ENCODE data around the gene PCNT.
"Not testable (repeated sequence)": the region's sequence is repeated elsewhere in the genome, so short reads cannot be mapped to it uniquely, and the experiment has no call there.

The PCNT gene

GRCh38 chr21:46385846-46386733 lies 62.1 kb downstream of the PCNT start:
- DNase-seq (ENCODE audit: low spot score): no peak

GRCh38 chr21:46386734-46387088 lies 62.8 kb downstream of the PCNT start:
- DNase-seq (ENCODE audit: low spot score): no peak

GRCh38 chr21:46388206-46388880 lies 64.4 kb downstream of the PCNT start:
- no peak for DNase-seq (ENCODE audit: low spot score)

- no peak for DNase-seq (ENCODE audit: low spot score)
Observed at GRCh38 chr21:46388896-46389295, 64.9 kb downstream of the PCNT start.

- DNase-seq (ENCODE audit: low spot score): no peak
Observed at GRCh38 chr21:46390603-46391545, 66.9 kb downstream of the PCNT start.

GRCh38 chr21:46391773-46392172 lies 67.8 kb downstream of the PCNT start:
- DNase-seq (ENCODE audit: low spot score): no peak

- no peak for DNase-seq (ENCODE audit: low spot score)
Observed at GRCh38 chr21:46392921-46393320, 69.0 kb downstream of the PCNT start.

GRCh38 chr21:46393451-46393940 lies 69.5 kb downstream of the PCNT start:
- DNase-seq (ENCODE audit: low spot score): no peak

GRCh38 chr21:46393941-46394594 lies 70.1 kb downstream of the PCNT start:
- no peak for DNase-seq (ENCODE audit: low spot score)

GRCh38 chr21:46394595-46395104 lies 70.7 kb downstream of the PCNT start:
- peak; percentile 12 for DNase-seq (ENCODE audit: low spot score)

GRCh38 chr21:46397211-46397905 lies 73.4 kb downstream of the PCNT start:
- no peak for DNase-seq (ENCODE audit: low spot score)

- DNase-seq (ENCODE audit: low spot score): no peak
Observed at GRCh38 chr21:46397993-46398392, 74.0 kb downstream of the PCNT start.

GRCh38 chr21:46399129-46399528 lies 75.2 kb downstream of the PCNT start:
- no peak for DNase-seq (ENCODE audit: low spot score)

- no peak for DNase-seq (ENCODE audit: low spot score)
Observed at GRCh38 chr21:46399686-46400085, 75.7 kb downstream of the PCNT start.

- DNase-seq (ENCODE audit: low spot score): no peak
Observed at GRCh38 chr21:46401186-46401910, 77.4 kb downstream of the PCNT start.

GRCh38 chr21:46402421-46402820 lies 78.5 kb downstream of the PCNT start:
- DNase-seq (ENCODE audit: low spot score): no peak

GRCh38 chr21:46403234-46403811 lies 79.4 kb downstream of the PCNT start:
- not testable (repeated sequence) for DNase-seq (ENCODE audit: low spot score)

GRCh38 chr21:46404306-46404705 lies 80.3 kb downstream of the PCNT start:
- DNase-seq (ENCODE audit: low spot score): no peak

- DNase-seq (ENCODE audit: low spot score): no peak
Observed at GRCh38 chr21:46406001-46406400, 82.0 kb downstream of the PCNT start.
